HTR-8/SVneo (cell line): ENCODE results near the gene RNF126.
"Not testable (repeated sequence)": the region's sequence is repeated elsewhere in the genome, so short reads cannot be mapped to it uniquely, and the experiment has no call there.

Experiments used
- DNase-seq: peaks from one replicate; pipeline ENCODE4 v3.0.0; 2011; ENCODE audit warnings: low spot score, mixed read lengths; ENCODE audit not compliant: insufficient read length
- FAIRE-seq: peaks from 2 replicates; lab custom pipeline; 2011; peaks lifted over from hg19 to GRCh38; lab: Jason Lieb, UNC

The RNF126 gene

DNA sequence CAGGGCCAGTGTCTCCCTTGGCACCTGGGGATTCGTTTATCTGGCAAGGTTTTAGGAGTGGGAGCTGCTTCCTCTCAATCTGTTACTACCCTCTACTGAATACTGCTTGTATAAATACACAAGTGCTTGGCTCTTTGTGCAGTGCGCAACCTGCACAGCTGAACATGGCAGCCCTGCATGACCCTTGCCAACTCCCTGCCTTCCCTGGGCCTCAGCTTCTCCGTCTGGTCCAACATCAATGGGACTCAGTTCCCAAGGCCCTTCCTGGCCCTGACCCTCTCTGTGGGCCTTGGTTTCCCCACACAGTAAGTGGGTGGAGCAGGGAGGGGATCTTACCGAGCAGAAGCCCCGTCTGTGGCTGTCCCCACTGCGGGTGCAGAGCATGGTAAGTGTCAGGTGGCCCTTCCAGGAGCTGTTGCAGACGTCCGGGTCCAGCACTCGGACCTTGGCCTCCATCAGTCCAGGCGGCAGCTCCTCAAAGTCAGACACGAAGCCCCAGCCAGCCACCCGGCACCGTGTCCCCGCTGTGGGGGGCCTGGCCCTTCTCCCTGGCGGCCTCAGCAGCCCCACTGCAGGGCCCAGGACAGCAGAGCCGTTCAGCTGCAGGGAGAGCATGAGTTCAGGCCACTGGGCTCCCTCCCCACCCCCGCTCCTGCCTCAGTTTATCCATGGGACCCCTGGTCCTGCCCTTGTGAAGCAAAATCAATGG lies 23.7 kb upstream of the RNF126 start:
- FAIRE-seq, result no peak
- DNase-seq, result no peak

- FAIRE-seq, result no peak
- DNase-seq, result no peak
Measured at GRCh38 chr19:685454-685931, 22.5 kb upstream of the RNF126 start.

GRCh38 chr19:682678-683320 lies 19.8 kb upstream of the RNF126 start:
- no peak for FAIRE-seq

DNA sequence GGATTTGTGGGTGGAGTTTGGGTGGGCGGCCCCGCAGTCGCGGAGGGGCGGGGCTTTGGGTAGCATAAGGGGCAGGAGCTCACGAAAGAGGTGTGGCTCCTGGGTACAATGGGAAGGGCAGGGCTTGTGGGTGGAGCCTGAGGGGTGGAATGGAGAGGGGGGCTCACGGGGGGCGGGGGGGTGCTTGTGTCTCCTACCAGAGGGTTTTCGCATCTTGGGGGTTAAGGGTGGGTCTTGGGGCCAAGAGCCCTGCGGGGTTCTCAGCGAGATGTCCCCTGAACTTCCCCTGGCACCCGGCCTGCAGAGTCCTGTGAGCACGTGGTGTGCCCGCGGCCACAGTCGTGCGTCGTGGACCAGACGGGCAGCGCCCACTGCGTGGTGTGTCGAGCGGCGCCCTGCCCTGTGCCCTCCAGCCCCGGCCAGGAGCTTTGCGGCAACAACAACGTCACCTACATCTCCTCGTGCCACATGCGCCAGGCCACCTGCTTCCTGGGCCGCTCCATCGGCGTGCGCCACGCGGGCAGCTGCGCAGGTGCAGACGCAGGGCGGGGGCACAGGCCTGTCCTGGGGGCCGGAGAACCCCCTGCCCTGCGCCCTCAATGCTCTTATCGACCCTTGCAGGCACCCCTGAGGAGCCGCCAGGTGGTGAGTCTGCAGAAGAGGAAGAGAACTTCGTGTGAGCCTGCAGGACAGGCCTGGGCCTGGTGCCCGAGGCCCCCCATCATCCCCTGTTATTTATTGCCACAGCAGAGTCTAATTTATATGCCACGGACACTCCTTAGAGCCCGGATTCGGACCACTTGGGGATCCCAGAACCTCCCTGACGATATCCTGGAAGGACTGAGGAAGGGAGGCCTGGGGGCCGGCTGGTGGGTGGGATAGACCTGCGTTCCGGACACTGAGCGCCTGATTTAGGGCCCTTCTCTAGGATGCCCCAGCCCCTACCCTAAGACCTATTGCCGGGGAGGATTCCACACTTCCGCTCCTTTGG lies 18.3 kb upstream of the RNF126 start:
- DNase-seq (no peak), FAIRE-seq (no peak)

More at GRCh38 chr19:682678-683320, 19.8 kb upstream of the RNF126 start:
- no peak for DNase-seq

- FAIRE-seq, result peak; percentile 99
Measured at GRCh38 chr19:680287-681028, 17.4 kb upstream of the RNF126 start.

GRCh38 chr19:679418-680286 lies 16.6 kb upstream of the RNF126 start:
- no peak for FAIRE-seq
- DNase-seq, result peak; percentile 65

More at GRCh38 chr19:680287-681028, 17.4 kb upstream of the RNF126 start:
- DNase-seq, result peak; percentile 92

DNA sequence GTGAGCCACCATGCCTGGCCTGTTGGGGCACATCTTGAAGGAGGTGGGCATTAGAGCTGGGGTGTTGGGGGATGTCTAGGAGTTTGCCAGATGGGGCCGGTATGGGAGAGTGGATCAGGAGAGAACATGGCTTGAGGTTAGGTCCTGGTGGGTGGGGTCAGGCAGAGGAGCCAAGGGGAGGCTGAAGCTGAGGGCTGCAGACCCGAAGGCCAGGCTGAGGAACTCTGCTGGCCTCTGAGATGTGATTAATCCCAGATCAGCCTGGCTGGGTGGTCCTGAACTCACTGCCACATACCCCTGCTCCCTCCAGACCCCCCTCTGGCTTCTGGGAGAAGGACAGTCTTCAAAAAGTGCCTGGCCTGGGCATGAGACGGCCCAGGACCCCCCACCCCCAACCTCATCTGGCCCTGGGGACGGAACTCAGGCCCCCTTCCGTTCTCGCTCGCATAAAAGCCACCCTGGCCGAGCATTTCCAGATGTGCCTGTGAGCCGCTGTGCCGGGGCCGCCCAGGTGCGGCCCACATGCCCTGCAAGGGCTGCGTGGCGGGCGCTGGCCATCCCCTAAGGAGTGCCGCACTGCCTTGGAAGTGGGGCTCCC lies 15.9 kb upstream of the RNF126 start:
- no peak for DNase-seq
- no peak for FAIRE-seq

GRCh38 chr19:677601-678436 lies 14.8 kb upstream of the RNF126 start:
- FAIRE-seq, result no peak
- no peak for DNase-seq

- peak; percentile 66 for FAIRE-seq
- DNase-seq, result peak; percentile 85
Measured at GRCh38 chr19:677201-677600, 14.2 kb upstream of the RNF126 start.

GRCh38 chr19:676339-677105 lies 13.5 kb upstream of the RNF126 start, which contains the start of gene FSTL3:
FSTL3 (plus strand) TSS chr19:676392; CDS start chr19:676424, 32 bp downstream.
- DNase-seq, result no peak
- FAIRE-seq, result peak; percentile 26

- FAIRE-seq, result no peak
- DNase-seq, result no peak
Measured at GRCh38 chr19:676007-676338, 13.0 kb upstream of the RNF126 start.

GRCh38 chr19:674282-675151 lies 11.5 kb upstream of the RNF126 start:
- no peak for FAIRE-seq
- DNase-seq, result no peak

- FAIRE-seq (no peak), DNase-seq (no peak)
Measured at GRCh38 chr19:670609-671075, 7.6 kb upstream of the RNF126 start.

DNA sequence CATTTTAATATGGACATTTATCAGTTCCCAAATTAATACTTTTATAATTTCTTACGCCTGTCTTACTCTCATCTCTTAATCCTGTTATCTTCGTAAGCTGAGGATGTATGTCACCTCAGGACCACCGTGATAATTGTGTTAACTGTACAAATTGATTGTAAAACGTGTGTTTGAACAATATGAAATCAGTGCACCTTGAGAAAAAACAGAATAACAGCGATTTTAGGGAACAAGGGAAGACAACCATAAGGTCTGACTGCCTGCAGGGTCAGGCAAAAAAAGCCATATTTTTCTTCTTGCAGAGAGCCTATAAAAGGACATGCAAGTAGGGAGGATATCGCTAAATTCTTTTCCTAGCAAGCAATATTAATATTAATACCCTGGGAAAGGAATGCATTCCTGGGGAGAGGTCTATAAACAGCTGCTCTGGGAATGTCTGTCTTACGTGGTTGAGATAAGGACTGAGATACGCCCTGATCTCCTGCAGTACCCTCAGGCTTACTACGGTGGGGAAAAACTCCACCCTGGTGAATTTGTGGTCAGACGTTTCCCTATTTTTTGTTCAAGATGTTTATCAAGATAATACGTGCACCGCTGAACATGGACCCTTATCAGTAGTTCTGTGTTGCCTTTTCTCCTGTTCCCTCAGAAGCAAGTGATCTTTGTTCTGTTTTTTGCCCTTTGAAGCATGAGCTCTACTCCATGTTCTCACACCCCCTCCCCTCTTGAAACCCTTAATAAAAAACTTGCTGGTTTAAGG lies 5.8 kb upstream of the RNF126 start:
- not testable (repeated sequence) for DNase-seq, FAIRE-seq

DNA sequence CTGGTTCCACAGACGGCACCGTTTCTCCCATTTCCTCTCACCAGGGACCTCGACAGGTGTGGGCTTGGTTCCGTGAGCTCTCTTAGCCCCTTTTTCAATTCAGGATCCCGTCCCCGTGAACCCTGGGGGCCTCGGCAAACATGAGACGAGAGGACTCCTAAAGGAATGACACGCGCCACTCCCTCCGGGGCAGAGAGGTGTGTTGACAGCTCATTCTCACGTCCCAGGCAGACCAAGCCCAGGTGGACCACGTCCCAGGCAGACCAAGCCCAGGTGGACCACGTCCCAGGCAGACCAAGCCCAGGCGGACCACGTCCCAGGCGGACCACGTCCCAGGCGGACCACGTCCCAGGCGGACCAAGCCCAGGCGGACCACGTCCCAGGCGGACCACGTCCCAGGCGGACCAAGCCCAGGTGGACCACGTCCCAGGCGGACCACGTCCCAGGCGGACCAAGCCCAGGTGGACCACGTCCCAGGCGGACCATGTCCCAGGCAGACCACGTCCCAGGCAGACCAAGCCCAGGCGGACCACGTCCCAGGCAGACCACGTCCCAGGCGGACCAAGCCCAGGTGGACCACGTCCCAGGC lies 4.1 kb upstream of the RNF126 start:
- FAIRE-seq, DNase-seq: not testable (repeated sequence)
